ENCODE results near the gene CADPS2. TPM values are rescaled to one million over a fixed set of nuclear protein-coding genes. Genes with fewer than 3 reads are reported as not detected.

The CADPS2 gene
- total RNA-seq, 1 experiment from 2014 or later = 16.4 TPM

DNA sequence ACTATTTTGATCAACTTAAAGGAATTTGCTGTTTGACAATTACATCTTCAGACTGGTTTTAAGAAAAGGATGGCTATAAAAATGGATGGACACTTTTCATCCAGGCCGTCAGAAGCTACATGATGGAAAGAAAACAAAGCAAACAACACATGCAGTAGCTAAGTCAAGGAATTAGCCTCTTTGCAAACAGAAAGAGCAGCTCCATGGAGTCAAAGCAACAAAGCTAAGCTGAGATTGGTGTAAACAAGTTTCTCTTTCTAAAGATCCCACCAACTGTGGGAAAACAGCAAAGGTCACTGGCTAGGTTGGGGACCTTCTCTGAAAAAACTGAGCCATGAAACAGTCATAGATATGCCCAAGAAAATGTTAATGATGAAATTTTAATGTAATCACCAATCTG, 286.2 kb downstream of the CADPS2 start:
- Mint-ChIP-seq H3K27ac (ENCODE audit: unreplicated experiment) (no peak overlapping the region), H3K36me3 (ENCODE audit: insufficient read depth, unreplicated experiment) (no peaks in the 10 kb centered on the region), H3K4me3 (ENCODE audit: low read depth, unreplicated experiment) (no peak overlapping the region), H3K27me3 (ENCODE audit: unreplicated experiment) (no peaks in the 10 kb centered on the region), H3K4me1 (ENCODE audit: low read depth, unreplicated experiment) (no peaks in the 10 kb centered on the region), H3K9me3 (ENCODE audit: low read depth, unreplicated experiment) (peaks cover 4% of the 10 kb centered on the region)
- TF ChIP-seq, protein P1, sequence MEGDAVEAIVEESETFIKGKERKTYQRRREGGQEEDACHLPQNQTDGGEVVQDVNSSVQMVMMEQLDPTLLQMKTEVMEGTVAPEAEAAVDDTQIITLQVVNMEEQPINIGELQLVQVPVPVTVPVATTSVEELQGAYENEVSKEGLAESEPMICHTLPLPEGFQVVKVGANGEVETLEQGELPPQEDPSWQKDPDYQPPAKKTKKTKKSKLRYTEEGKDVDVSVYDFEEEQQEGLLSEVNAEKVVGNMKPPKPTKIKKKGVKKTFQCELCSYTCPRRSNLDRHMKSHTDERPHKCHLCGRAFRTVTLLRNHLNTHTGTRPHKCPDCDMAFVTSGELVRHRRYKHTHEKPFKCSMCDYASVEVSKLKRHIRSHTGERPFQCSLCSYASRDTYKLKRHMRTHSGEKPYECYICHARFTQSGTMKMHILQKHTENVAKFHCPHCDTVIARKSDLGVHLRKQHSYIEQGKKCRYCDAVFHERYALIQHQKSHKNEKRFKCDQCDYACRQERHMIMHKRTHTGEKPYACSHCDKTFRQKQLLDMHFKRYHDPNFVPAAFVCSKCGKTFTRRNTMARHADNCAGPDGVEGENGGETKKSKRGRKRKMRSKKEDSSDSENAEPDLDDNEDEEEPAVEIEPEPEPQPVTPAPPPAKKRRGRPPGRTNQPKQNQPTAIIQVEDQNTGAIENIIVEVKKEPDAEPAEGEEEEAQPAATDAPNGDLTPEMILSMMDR (IDR thresholded peaks at IDR 0.05; ENCODE audit: unreplicated experiment) = no peak
- intact Hi-C loops (cut with micrococcal nuclease; ENCODE audit: unreplicated experiment) = no loop called here
- no peak for DNase-seq
- CTCF ChIA-PET = no interaction called here
- no TSS peak for BruUV-seq (replicated peaks)

DNA sequence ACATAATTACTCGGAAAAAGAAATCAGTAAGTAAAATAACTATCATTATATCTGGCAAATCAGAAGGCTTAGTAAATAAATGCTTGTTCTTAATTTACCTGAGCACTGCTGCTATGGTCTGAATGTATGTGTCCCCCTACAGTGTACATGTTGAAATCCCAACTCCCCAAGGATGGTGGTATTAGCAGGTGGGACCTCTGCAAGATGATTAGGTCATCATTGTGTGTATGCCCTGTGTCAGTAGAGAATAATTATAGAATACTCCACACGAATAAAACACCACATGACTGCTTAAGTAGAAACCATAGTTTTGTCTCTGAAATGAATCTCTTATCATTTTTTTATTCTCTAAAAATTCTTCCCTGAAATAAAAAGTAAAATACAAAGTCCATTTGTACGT, 289.0 kb downstream of the CADPS2 start:
- CTCF ChIA-PET = no interaction called here

DNA sequence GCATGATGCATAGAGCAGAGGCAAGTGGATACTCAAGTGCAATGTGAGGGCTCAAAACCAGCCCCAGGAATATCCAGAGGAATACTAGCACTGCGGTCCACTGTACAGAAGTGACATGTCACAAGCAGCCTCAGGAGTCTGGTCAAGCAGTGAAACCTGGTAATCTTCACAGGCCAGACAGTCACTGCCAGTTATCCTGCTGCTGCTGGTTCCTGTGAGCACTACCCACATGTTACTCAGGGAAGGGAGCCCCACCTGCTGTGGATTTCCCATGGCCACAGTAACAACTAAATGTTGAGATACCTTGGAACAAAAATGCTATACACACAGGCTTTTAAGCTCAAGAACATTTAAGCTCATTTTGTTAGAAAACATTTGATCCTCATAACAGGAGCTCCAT, 290.4 kb downstream of the CADPS2 start:
- no peak overlapping the region for H3K4me3 Mint-ChIP-seq (ENCODE audit: low read depth, unreplicated experiment)
- TF ChIP-seq, protein P1 (IDR thresholded peaks at IDR 0.05; ENCODE audit: unreplicated experiment) = no peak
- no peak for DNase-seq
- peaks cover 4% of the 10 kb centered on the region for H3K9me3 Mint-ChIP-seq (ENCODE audit: low read depth, unreplicated experiment)
- no peak overlapping the region for H3K27ac Mint-ChIP-seq (ENCODE audit: unreplicated experiment)
- intact Hi-C loops (cut with micrococcal nuclease; ENCODE audit: unreplicated experiment) = no loop called here
- no peaks in the 10 kb centered on the region for H3K36me3 Mint-ChIP-seq (ENCODE audit: insufficient read depth, unreplicated experiment)
- H3K4me1 Mint-ChIP-seq (ENCODE audit: low read depth, unreplicated experiment) = no peaks in the 10 kb centered on the region
- BruUV-seq (replicated peaks) = no TSS peak
- no peaks in the 10 kb centered on the region for H3K27me3 Mint-ChIP-seq (ENCODE audit: unreplicated experiment)
- CTCF ChIA-PET = no interaction called here

More for the DNA sequence above, 289.0 kb downstream of the CADPS2 start:
- intact Hi-C loops (cut with micrococcal nuclease; ENCODE audit: unreplicated experiment) = no loop called here
- H3K27ac Mint-ChIP-seq (ENCODE audit: unreplicated experiment) = no peak overlapping the region
- H3K27me3 Mint-ChIP-seq (ENCODE audit: unreplicated experiment) = no peaks in the 10 kb centered on the region
- DNase-seq = no peak
- peaks cover 4% of the 10 kb centered on the region for H3K9me3 Mint-ChIP-seq (ENCODE audit: low read depth, unreplicated experiment)
- no peak overlapping the region for H3K4me3 Mint-ChIP-seq (ENCODE audit: low read depth, unreplicated experiment)
- H3K4me1 Mint-ChIP-seq (ENCODE audit: low read depth, unreplicated experiment) = no peaks in the 10 kb centered on the region
- no peaks in the 10 kb centered on the region for H3K36me3 Mint-ChIP-seq (ENCODE audit: insufficient read depth, unreplicated experiment)
- TF ChIP-seq, protein P1 (IDR thresholded peaks at IDR 0.05; ENCODE audit: unreplicated experiment) = no peak
- no TSS peak for BruUV-seq (replicated peaks)

DNA sequence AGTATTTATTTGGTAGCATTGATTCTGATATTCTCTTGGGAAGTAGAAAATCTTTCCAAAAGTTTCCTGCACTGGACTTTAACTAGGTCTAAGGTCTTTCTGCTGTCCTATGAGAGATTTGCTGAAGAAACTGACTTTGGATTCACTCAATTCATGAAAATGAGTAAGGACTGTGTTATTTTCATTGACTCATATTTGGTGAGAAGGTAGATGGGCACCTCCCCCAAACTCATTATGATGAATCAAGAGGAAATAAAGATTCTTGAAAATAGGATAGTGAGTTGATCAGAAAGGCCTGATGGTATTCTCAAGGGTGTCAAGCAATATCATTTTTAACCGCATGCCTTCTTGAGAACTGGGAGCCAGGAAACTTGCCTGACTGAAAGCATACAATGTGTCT, 297.6 kb downstream of the CADPS2 start:
- no peaks in the 10 kb centered on the region for H3K27me3 Mint-ChIP-seq (ENCODE audit: unreplicated experiment)
- H3K4me1 Mint-ChIP-seq (ENCODE audit: low read depth, unreplicated experiment) = no peaks in the 10 kb centered on the region
- H3K9me3 Mint-ChIP-seq (ENCODE audit: low read depth, unreplicated experiment) = no peaks in the 10 kb centered on the region
- TF ChIP-seq, protein P1 (IDR thresholded peaks at IDR 0.05; ENCODE audit: unreplicated experiment) = no peak
- H3K27ac Mint-ChIP-seq (ENCODE audit: unreplicated experiment) = no peak overlapping the region
- BruUV-seq (replicated peaks) = no TSS peak
- H3K36me3 Mint-ChIP-seq (ENCODE audit: insufficient read depth, unreplicated experiment) = no peaks in the 10 kb centered on the region
- intact Hi-C loops (cut with micrococcal nuclease; ENCODE audit: unreplicated experiment) = no loop called here
- no peak for DNase-seq
- CTCF ChIA-PET = no interaction called here
- H3K4me3 Mint-ChIP-seq (ENCODE audit: low read depth, unreplicated experiment) = no peak overlapping the region

Data from Calu3 (cell line).